Peyer's patch (tissue), 4 donors: ENCODE measurements around the gene CDC20B. TPM values are rescaled to one million over a fixed set of nuclear protein-coding genes. Genes with fewer than 3 reads are reported as not detected.
"Not testable (repeated sequence)": the region's sequence is repeated elsewhere in the genome, so short reads cannot be mapped to it uniquely, and the experiment has no call there.

Experiments
- DNase-seq, 3 donors: peaks; one replicate each; pipeline ENCODE4 v3.0.0-alpha.2; 2017 to 2019
- H3K27ac ChIP-seq, 4 donors: fragments of 200-600 bp; sonication (generic); one replicate each; pipeline ENCODE4 v1.5.1; 2016 to 2019
- H3K27me3 ChIP-seq, 2 donors: fragments of 200-600 bp; sonication (generic); one replicate each; pipeline ENCODE4 v1.5.1; 2019
- H3K36me3 ChIP-seq, 3 donors: fragments of 200-600 bp; sonication (generic); one replicate each; pipeline ENCODE4 v1.5.1; 2016 to 2019
- H3K4me1 ChIP-seq, 4 donors: fragments of 200-600 bp; sonication (generic); one replicate each; pipeline ENCODE4 v1.5.1; 2016 to 2019
- H3K4me3 ChIP-seq, 4 donors: fragments of 200-600 bp; sonication (generic); 1 replicate in 3 of 4; 2 replicates in 1 of 4; pipeline ENCODE4 v1.5.1; 2016 to 2019; ENCODE audit warnings: mild to moderate bottlenecking in 1 of 4
- H3K9me3 ChIP-seq, 4 donors: fragments of 200-600 bp; sonication (generic); one replicate each; pipeline ENCODE4 v1.5.1; 2016 to 2019; ENCODE audit warnings: mild to moderate bottlenecking in 1 of 4
- CTCF ChIP-seq, 6 experiments: fragments of 450-650 bp in 4 of 6; fragments of 200-600 bp in 2 of 6; sonication (generic) in 1 of 6; IDR thresholded peaks; one replicate each; pipeline ENCODE4 v1.5.1; 2017 to 2019; ENCODE audit warnings: antibody characterized with exemption in 6 of 6, mild to moderate bottlenecking in 3 of 6, moderate library complexity in 1 of 6
- POLR2A ChIP-seq, 2 donors: fragments of 450-650 bp; IDR thresholded peaks; one replicate each; pipeline ENCODE4 v1.5.1; 2017; ENCODE audit warnings: antibody characterized with exemption in 2 of 2, mild to moderate bottlenecking in 2 of 2, moderate library complexity in 2 of 2
- total RNA-seq, 4 donors: library from RNA; depleted of rRNA; stranded (reverse); fragments of >200 nt; gene quantifications; one replicate each; pipeline ENCODE4 v1.1.0, GENCODE V29; 2016

Gene CDC20B
- total RNA-seq, 4 donors from 2014 or later, result not detected

GRCh38 chr5:55123365-55123764, 49.6 kb downstream of the CDC20B start:
- Histone ChIP-seq H3K9me3 (no peaks in the 10 kb centered on the region), H3K36me3 (no peaks in the 10 kb centered on the region), H3K4me3 (no peak overlapping the region), H3K27me3 (no peaks in the 10 kb centered on the region), H3K4me1 (no peaks in the 10 kb centered on the region), H3K27ac (no peak overlapping the region)
- no peak for DNase-seq
- TF ChIP-seq POLR2A (IDR thresholded peaks at IDR 0.05) (no peak), CTCF (IDR thresholded peaks at IDR 0.05) (no peak)

DNA sequence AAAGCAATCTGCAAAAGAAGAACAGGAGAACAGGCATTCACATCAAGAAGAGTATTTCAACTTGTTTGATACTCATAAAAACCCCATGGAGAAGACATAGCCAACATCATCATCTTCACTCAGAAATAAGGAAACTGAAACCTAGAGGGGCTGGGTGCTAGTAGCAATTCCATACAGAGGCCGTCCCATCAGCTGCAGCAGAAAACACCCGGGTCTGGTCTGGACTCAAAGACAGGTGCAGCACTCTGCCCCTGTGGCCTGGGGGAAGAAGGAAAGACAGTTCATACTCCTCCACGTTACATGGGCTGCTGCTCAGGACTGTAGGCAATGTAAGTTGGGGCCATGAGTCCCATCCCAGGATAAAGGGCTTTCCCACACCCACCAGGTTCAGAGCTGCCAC, 58.9 kb downstream of the CDC20B start:
- Histone ChIP-seq H3K36me3 (no peaks in the 10 kb centered on the region), H3K9me3 (no peaks in the 10 kb centered on the region), H3K4me1 (no peaks in the 10 kb centered on the region), H3K27me3 (no peaks in the 10 kb centered on the region), H3K27ac (no peak overlapping the region), H3K4me3 (no peak overlapping the region)
- DNase-seq, result no peak
- TF ChIP-seq CTCF (IDR thresholded peaks at IDR 0.05), result no peak
- TF ChIP-seq POLR2A (IDR thresholded peaks at IDR 0.05), result no peak

DNA sequence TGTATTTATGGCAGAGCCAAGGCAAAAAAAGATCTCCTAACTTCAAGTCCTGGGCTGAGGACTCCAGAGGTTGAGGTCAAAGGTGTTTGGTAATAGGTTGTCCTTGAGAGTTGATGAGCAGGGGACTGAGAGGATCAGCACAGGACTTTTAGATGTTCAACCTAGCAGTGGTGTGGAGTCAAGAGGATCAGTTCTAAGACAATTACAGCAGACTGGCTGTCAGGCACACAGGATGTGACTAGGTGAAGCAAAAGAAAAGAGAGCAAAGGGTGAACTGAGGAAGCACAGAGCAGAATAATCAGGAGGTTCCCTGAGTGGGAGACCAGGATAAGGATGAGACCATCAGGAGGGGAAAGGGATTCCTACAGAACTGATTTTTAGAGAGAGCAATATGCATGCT, 59.6 kb downstream of the CDC20B start:
- H3K4me1 ChIP-seq, result no peaks in the 10 kb centered on the region
- H3K4me3 ChIP-seq, result no peak overlapping the region
- no peaks in the 10 kb centered on the region for H3K9me3 ChIP-seq
- no peak for DNase-seq
- H3K27me3 ChIP-seq, result no peaks in the 10 kb centered on the region
- no peaks in the 10 kb centered on the region for H3K36me3 ChIP-seq
- H3K27ac ChIP-seq, result no peak overlapping the region
- TF ChIP-seq POLR2A (IDR thresholded peaks at IDR 0.05) (no peak), CTCF (IDR thresholded peaks at IDR 0.05) (no peak)

- Histone ChIP-seq H3K27ac (no peak overlapping the region), H3K4me3 (no peak overlapping the region), H3K27me3 (no peaks in the 10 kb centered on the region), H3K36me3 (no peaks in the 10 kb centered on the region), H3K4me1 (no peaks in the 10 kb centered on the region), H3K9me3 (no peaks in the 10 kb centered on the region)
- no peak for DNase-seq
- TF ChIP-seq POLR2A (IDR thresholded peaks at IDR 0.05) (no peak), CTCF (IDR thresholded peaks at IDR 0.05) (no peak)
Observed at GRCh38 chr5:55110217-55110616, 62.8 kb downstream of the CDC20B start.

GRCh38 chr5:55108661-55109060, 64.3 kb downstream of the CDC20B start:
- Histone ChIP-seq H3K4me3 (no peak overlapping the region), H3K36me3 (no peaks in the 10 kb centered on the region), H3K4me1 (no peaks in the 10 kb centered on the region), H3K27me3 (no peaks in the 10 kb centered on the region), H3K27ac (no peak overlapping the region), H3K9me3 (no peaks in the 10 kb centered on the region)
- TF ChIP-seq CTCF (IDR thresholded peaks at IDR 0.05), result no peak
- TF ChIP-seq POLR2A (IDR thresholded peaks at IDR 0.05), result no peak
- DNase-seq, result no peak

GRCh38 chr5:55105976-55106375, 67.0 kb downstream of the CDC20B start:
- H3K27ac ChIP-seq, H3K9me3 ChIP-seq, H3K4me1 ChIP-seq, DNase-seq, H3K36me3 ChIP-seq, H3K27me3 ChIP-seq, H3K4me3 ChIP-seq: not testable (repeated sequence)
